ENCODE measurements around the gene APPL2.
"Not testable (repeated sequence)": the region's sequence is repeated elsewhere in the genome, so short reads cannot be mapped to it uniquely, and the experiment has no call there.

APPL2 gene

DNA sequence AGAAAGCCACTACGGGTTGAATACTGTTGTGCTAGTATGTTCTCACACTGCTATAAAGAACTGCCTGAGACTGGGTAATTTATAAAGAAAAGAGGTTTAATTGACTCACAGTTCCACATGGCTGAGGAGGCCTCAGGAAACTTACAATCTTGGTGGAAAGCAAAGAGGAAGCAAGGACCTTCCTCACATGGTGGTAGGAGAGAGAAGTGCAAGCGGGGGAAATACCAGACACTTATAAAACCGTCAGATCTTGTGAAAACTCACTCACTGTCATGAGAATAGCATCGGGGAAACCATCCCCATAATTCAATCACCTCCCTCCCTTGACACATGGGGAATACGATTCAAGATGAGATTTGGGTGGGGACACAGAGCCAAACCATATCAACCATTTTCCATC is 20.5 kb upstream of the APPL2 start:
- not testable (repeated sequence) for DNase-seq (ENCODE audit: low read depth in 2 of 2)

DNA sequence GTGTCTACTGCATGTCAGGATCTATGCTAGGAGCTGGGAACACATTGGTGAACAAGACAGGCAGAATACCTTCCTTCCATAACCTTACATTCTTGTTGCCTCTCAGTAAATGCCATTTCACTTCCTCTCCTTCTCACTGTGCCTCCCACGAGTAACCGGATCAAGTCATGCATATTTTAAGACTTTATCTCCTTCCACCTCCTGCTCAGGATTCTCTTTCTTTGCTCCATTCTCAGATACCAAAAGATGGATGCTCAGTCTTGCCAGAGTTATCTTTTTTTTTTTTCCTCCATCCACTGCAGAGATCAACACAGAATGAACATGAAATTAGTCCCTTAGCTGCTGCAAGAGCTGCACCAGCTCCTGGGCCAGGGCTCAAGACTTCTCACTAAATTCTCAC is 20.0 kb upstream of the APPL2 start:
- DNase-seq (ENCODE audit: low read depth in 2 of 2) = no peak

DNA sequence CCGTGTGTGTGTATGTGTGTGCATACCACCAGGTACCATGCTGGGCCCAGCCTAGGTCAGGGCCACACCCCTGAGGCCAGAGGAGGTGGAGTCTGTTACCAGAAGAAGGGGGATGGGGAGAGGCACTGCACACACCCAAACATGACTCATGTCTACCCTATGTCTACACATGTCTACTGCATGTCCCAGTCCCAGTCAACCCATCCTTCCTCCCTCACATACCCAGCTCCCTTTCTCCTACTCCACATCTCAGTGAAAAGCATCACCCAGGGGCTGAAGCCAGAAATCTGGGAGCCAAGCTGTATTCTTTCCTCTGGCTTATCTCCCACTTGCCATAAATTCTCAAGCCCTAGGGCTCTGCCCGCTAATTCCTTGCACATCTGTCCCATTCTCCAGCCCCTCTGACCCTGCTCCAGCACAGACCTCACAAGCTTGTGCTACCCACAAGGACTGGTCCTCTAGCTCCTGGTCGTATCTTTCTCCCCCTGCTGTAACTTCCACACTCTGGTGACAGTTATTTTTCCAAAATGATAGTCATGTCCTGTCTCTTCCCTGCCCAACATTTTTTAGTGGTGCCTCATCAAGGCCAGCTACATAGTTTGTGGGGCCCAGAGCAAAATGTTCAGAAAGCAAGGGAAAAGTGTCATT is 18.0 kb upstream of the APPL2 start:
- no peak for DNase-seq (ENCODE audit: low read depth in 2 of 2)

DNA sequence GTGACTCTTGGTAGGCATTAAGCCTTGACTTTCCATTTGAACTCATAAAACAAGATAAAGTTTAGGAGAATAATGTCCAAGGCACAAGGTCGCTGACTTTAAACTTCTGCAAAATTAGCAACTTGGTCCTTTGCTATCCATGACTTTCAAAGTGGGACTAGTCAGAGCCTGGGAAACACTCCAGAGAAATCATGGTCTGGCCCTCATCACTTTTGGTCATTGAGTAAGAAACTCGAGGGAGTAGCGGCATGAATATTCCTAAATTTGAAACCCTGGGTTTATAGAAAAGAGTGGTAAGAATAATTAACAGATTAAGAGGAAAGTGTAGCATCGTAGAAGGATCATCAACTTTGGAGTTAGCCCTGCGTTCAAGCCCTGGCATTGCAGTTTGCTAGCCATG is 16.9 kb upstream of the APPL2 start:
- DNase-seq (ENCODE audit: low read depth in 2 of 2) = no peak

DNA sequence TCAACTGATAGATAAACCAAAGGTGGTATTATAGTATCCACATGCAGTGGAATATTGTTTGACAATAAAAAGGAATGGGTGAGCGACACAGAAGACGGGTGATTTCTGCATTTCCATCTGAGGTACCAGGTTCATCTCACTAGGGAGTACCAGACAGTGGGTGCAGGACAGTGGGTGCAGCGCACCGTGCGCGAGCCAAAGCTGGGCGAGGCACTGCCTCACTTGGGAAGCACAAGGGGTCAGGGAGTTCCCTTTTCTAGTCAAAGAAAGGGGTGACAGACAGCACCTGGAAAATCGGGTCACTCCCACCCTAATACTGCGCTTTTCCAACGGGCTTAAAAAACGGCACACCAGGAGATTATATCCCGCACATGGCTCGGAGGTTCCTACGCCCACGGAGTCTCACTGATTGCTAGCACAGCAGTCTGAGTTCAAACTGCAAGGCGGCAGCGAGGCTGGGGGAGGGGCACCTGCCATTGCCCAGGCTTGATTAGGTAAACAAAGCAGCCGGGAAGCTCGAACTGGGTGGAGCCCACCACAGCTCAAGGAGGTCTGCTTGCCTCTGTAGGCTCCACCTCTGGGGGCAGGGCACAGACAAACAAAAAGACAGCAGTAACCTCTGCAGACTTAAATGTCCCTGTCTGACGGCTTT is 9.9 kb upstream of the APPL2 start:
- DNase-seq (ENCODE audit: low read depth in 2 of 2) = not testable (repeated sequence)

DNA sequence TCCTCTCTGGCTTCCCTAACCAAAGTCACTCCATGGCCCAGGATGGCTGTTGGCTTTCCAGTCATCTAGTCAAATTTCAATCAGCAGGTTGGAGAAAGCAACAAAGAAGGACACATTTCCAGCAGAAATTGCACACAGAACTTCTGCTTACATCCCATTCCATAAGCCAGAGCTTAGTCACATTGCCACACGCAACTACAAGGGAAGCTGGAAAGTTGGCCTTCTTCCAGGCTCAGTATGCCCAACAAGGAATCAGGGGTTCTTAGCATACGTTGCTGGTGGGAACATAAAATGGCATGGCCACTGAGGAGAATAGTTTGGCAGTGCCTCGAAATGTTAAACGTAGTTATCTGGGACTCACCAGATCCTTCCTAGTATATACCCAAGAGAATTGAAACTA is 9.3 kb upstream of the APPL2 start:
- no peak for DNase-seq (ENCODE audit: low read depth in 2 of 2)

DNA sequence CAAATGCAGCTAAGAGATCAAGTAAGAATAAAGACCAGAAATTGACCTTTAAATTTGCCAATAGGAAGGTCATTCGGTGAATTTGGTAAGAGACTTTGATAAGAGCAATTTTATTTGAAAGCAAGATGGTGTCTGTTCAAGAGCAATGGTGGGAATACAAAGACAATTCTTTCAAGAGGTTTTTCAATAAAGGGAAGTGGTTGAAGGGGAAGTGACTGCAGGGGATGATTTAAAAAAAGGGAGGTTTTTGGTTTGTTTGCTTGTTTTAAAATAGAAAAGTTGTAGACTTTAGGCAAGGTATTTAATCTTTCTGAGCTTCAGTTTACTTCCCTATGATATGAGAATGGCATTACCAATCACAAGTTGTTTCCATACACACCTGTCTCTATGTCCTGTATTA is 4.3 kb upstream of the APPL2 start:
- no peak for DNase-seq (ENCODE audit: low read depth in 2 of 2)

DNA sequence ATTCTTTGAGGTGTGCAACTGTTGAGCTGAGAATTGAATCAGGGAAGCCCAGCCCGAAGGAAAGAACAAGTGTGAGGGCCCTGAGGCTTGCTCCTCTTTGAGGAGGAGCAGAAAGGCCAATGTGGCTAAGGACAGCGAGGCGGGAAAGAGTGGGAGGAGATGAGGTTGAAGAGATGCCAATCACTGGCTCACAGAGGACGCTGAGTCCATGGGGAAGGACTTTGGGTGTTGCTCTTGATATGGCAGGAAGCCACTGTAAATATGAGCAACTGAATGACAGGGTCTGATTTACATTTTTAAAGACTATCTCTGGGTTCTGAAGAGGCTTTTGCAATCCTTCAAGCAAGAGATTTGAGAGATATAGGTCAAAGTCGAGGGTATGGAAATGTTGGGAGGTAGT is 3.3 kb upstream of the APPL2 start:
- no peak for DNase-seq (ENCODE audit: low read depth in 2 of 2)

DNA sequence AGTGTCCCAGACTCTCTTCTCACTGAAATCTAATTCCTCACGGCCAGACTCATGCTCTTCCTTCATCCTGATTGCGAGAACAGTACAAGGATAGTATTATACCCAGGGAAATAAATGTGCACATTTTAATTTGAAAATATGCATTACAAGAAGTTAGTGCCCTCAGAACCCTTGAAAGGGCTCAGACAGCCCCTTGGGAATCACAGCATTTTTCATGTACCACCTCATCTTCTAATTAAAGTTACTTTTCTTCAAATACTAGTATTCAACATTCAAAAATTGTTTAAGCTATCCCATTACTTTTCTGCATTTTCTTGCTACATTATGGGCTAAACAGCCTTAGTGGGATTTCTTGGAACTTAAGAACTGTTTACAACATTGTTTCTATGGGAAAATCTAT is 1.7 kb upstream of the APPL2 start:
- DNase-seq (ENCODE audit: low read depth in 2 of 2) = no peak

DNA sequence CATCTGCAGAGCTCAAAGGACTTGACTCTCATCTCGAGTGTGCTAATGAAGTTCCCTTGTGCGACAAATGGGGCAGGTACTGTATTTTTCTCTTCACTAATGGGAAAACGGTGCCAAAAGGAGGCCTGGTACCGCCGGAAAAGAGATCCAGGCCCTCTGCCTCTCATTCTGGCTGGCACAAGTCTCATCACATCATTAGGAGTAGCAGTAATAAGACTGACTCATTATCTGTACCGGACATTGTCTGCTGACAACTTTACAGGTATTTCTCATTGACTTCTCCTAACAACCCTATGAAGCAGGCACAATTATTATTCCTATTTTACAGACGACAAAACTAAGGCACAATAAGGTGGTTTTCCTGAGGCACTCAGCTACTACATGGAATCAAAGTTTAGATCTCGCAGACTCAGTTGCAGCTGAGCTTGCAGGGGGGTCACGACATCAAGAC is 668 bp downstream of the APPL2 start:
- no peak for DNase-seq (ENCODE audit: low read depth in 2 of 2)

DNA sequence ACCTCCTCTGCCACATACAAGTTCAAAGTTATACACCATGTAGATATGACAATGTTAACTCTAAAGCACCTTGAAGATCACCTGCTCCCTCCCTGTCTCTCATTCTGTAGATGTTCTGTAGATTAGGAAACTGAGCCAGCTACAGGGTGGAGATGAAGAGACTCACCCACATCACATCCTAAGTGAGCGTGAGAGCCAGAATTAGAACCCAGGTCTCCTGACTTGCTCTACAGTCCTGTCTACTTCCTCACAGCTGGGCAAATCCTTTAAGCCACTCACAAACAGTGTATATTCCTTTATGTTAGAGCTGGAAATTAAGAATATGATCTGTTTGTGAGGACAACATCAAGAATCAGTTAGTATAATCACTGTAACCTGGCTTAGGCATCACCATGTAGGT is 1.8 kb downstream of the APPL2 start:
- no peak for DNase-seq (ENCODE audit: low read depth in 2 of 2)

DNA sequence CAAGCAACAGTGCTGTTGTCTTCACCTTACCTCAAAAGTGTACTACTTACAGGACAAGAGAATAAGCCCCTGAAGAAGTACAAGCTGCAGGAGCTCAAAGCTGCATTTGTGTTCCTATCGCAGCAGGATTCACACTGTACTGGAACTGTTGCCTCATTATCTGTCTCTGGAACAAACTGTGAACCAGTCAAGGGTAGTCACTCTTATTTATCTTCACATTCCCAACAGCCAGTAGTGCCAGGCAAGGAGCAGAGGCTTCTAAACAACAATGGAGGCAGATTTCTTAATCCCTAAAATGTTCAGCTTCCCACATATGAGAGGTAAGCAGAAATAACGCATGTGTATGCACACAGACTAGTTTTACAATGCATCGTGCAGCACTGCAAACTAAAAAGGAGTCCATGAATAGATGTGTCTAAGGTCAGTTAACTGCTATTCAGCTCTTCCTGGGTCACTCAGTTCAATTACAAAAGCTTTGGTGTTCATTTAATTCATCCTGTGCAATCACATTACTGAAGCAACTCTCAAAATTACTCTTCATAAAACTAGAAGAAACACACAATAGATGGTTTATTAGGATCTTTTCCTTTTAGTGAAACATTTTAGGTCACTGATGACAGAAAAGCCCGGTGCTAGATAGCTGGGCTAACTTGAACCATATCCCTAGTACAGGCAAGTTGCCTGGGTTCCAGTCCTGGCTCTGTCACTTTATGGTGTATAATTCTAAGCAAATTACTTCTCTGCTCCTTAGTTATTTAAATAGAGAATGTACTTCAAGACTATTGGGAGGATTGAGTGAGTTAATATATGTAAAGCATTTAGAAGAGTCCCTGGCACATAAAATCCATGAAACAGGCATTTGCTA is 2.7 kb downstream of the APPL2 start:
- no peak for DNase-seq (ENCODE audit: low read depth in 2 of 2)

DNA sequence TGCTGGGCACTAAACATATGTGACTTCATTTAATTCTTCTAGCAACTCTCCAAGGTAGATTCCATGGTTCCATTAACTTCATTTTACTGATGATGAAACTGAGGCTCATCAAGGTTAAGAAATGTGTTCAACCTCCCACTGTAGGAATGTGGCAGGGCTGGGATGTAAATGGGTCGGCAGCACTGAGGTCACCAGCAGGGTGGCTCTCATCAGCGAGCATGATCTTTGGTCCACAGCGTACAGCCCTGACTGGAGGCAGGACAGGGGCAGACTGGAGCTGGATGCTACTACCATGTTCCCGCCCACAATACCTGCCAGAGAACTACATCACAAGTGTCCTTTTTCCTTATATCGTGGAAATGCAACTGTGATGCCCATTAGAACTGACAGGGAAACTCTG is 4.6 kb downstream of the APPL2 start:
- DNase-seq (ENCODE audit: low read depth in 2 of 2) = no peak

DNA sequence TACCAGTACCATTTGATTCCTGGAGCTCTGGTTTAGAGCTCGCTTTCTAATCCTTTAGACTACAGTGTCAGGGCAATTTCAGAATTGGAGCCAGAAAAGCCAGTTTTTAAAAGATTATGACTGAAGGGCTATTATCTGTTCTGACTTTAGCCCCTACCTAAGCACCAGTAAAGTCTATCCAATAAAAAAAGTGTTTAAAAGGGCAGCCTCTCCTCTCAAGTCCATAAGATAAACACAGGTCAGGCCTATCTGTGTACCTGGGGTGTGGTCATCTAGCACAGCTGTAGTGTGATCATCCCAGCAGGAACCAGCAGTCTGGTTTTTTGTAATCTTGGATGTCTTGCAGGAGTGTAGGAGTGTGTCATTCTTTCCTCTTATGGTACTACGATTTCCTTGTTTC is 6.6 kb downstream of the APPL2 start:
- no peak for DNase-seq (ENCODE audit: low read depth in 2 of 2)

DNA sequence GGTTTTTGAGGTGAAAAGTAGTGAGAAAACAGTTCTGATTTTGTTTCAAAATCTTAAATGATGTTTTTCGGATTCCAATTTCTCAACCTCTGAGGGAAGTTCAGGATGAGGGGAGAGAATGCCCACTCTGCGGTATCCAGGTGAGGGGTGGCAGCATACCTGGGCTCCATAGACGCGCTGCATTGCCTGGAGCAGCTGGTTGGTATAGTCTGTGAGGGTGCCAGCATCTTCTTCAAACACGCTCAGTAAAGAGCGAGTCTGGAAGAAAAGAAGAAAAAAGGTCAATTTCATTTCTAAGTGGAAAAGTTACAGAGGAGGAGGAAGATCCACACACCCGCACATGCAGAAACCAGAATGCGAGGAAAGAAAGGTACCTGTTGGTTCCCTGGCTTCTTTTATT is 7.0 kb downstream of the APPL2 start:
- DNase-seq (ENCODE audit: low read depth in 2 of 2) = no peak

DNA sequence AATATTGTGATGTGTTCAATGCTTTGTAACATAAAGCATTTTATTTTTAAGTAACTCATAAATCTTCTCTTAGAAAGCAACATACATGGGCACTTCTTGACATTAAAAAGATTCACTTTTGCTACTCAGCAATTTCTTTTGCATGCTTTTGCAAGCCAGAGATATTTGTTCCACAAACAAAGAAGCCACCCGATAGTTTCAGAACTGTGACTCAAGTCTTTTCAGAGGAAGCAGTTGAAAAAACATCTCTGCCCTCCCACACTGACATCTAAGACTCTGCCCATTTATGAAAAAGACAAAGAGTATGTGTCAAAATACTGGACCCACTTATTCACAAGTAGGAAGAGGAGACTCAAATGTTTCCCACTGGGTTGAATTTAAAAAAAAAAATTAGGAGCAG is 7.5 kb downstream of the APPL2 start:
- DNase-seq (ENCODE audit: low read depth in 2 of 2) = no peak

DNA sequence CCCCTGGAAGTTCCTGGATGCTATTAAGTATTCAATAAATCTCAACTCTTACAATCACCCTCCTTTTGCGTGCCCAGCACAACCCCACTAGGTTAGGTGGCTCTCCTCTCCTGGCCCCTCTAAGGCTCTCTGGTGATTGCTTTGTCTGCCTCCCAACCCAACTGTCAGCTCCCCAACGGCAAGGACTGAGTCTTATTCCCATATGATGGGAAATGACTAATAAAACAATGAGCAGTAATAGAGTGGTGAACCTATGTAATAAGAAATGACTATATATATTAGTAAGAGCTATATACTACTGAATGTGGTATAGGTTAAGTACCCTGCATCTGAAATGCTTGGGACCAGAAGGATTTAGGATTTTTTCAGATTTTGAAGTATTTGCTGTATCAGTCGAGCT is 8.1 kb downstream of the APPL2 start:
- DNase-seq (ENCODE audit: low read depth in 2 of 2) = no peak

DNA sequence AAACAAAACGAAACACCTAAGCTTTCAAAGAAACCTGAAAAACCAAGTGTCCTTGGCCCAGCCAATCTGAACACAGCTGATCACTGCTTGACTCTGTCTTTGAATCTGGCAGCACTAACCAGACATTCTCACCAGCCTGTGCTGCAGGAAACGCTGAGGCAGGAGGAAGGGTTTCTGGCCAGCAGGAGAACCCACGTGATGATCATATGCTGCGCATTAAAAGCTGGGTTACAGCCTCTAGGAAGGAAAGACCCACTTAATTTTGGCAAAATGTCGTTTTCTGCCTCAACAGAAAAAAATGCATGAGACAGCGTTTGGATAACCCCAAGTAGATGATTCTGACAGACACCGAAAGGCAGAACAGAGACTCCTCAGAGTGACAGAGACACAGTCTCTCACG is 9.8 kb downstream of the APPL2 start:
- no peak for DNase-seq (ENCODE audit: low read depth in 2 of 2)

DNA sequence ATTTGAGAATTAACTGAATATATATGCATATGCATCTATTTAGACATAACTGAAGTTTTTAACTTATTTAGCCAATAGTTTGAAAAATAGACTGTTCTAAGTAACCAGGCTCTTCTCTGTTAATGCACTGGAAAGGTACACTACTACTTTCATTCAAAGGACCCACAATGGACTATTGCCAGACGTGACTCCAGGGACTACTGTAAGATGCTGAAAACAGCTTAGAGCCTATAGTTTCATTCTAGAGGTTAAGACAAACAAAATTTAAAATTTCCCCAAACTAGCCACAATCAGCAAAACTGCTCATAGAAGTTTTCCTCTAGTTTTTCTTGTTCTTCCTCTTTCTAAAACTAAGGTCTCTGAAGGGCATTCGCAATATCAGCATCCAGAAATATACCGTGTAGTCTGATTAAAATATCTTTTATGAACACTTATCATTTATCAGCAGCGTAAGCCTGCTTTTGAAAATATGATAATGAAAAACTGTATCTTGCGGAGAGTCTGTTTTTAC is 10.4 kb downstream of the APPL2 start:
- DNase-seq (ENCODE audit: low read depth in 2 of 2) = no peak

DNA sequence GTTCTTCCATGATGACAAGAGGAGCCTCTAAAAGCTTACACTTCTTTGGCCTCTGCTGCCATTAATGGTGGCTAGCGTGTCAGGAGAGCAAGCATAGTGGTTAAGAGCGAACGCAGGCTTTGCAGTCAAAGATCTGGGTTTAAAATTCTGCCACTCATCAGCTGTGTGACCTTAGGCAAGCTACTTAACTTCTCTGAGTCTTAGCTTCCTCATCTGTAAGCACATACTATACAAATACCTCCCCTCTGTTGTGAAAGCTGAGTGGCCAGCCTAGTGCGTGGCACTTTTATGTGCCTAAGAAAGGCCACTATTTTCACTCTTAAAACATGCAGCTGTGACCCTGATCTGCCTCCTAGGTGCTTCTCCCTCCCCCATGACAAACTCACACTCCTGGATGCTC is 11.6 kb downstream of the APPL2 start:
- no peak for DNase-seq (ENCODE audit: low read depth in 2 of 2)

DNA sequence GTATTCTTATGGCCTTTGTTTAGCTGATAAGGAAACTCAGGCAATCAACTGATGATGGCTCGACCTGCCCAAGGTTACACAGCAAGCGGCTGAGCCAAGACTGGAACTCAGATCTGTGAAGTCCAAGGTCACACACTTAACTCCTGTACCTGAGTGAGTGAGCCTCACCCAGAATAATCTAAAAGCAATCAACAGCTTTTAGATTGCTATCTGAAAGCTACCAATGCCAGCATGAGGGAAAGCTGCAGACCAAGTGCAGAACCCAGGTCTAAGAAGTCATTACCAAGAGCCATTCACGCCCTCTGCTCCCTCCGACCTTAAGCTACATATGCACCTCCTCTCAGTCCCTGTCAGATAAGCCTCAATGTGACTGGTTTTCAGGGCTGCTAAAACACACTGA is 12.1 kb downstream of the APPL2 start:
- no peak for DNase-seq (ENCODE audit: low read depth in 2 of 2)

DNA sequence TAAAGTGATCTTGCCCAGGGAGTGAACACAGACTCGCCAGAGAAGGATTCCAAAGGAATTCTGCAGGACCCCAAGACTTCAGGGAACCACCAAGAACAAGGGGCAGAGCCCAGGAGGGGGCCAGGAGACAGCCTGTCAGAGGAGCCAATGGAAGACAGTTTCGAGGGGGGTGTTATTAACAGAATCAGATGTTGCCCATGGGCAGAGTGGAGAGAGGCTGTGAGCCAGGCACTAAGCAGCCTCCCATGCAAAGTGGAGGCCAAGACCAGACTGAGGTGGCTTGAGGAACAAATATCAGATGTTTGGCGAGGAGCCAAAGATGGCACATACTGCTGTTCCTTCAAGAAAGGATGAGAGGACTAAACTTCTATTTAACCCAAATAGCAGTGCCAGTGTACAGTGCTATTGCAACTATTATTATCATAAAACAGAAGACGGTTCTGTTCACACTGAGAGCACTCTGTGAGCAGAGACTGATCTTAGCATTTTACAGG is 12.6 kb downstream of the APPL2 start:
- DNase-seq (ENCODE audit: low read depth in 2 of 2) = no peak
